HFFc6 (cell line): ENCODE results near the gene RANBP2. TPM values are rescaled to one million over a fixed set of nuclear protein-coding genes. Genes with fewer than 3 reads are reported as not detected.

Source experiments
- DNase-seq: peaks from one replicate; pipeline ENCODE4 v3.0.0-alpha.2; 2018
- H3K27ac Mint-ChIP-seq: 2 replicates; pipeline ENCODE4 v1.8.0; 2020; ENCODE audit warnings: mild to moderate bottlenecking, mixed read lengths
- H3K27me3 Mint-ChIP-seq: 2 replicates; pipeline ENCODE4 v1.8.0; 2021; ENCODE audit warnings: mild to moderate bottlenecking, moderate library complexity, mixed read lengths; ENCODE audit not compliant: insufficient read depth
- H3K36me3 Mint-ChIP-seq: 2 replicates; pipeline ENCODE4 v1.8.0; 2021; ENCODE audit warnings: low read depth, mixed read lengths
- H3K4me1 Mint-ChIP-seq: 2 replicates; pipeline ENCODE4 v1.8.0; 2020; ENCODE audit warnings: low read depth, mixed read lengths
- H3K4me3 Mint-ChIP-seq: 2 replicates; pipeline ENCODE4 v1.8.0; 2020; ENCODE audit warnings: mild to moderate bottlenecking, moderate library complexity, mixed read lengths
- H3K9me3 Mint-ChIP-seq: 2 replicates; pipeline ENCODE4 v1.8.0; 2020; ENCODE audit warnings: mild to moderate bottlenecking, mixed read lengths
- total RNA-seq, 6 experiments: library from RNA; stranded (reverse); fragmentation: NEBNext Ultra II Directional; extraction: Animal tissue kit (Norgen Biotek cat#: 25700); gene quantifications; 2 replicates in 1 of 6; 3 replicates in 5 of 6; pipeline ENCODE4 v1.2.3, GENCODE V29; 2021
- TF ChIP-seq, protein P1 (sequence below): fragments of 200-600 bp; sonication (generic); IDR thresholded peaks from 2 replicates; pipeline ENCODE4 v1.5.0; 2021; ENCODE audit warnings: antibody characterized with exemption, mild to moderate bottlenecking

RANBP2 gene
- total RNA-seq, 6 experiments from 2014 or later = 48.3 to 69.4 (median 59.8) TPM

DNA sequence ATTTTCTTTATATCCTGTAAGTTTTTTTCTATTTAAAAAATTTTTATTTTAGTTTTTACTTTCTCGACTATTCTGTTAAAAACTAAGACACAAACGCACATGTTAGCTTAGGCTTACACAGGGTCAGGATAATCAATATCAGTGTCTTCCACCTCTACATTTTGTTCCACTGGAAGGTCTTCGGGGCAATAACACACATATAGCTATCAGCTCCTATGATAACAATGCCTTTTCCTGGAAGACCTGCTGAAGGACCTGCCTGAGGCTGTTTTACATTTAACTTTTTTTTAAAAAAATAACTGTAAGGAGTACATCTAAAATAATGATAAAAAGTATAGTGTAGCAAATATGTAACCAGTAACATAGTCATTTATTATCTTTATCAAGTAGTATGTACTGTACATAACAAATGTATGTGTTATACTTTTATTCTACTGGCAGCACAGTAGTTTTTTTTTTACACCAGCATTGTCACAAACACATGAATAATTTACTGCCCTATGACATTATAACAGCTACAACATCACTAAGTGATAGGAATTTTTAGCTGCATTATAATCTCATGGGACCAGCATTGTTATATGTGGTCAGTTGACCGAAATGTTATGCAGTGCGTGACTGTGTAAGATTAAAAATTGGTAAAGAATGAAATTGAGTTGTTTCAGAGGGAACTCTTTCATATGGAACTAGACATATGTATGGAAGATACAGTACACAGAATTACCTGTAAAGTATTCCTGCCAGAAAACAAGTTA lies 105.2 kb downstream of the RANBP2 start:
- Mint-ChIP-seq H3K4me3 (no peak overlapping the region), H3K27ac (no peak overlapping the region), H3K4me1 (no peaks in the 10 kb centered on the region), H3K27me3 (no peaks in the 10 kb centered on the region), H3K9me3 (peaks cover 9% of the 10 kb centered on the region), H3K36me3 (peaks cover 20% of the 10 kb centered on the region)
- no peak for DNase-seq
- TF ChIP-seq, protein P1, sequence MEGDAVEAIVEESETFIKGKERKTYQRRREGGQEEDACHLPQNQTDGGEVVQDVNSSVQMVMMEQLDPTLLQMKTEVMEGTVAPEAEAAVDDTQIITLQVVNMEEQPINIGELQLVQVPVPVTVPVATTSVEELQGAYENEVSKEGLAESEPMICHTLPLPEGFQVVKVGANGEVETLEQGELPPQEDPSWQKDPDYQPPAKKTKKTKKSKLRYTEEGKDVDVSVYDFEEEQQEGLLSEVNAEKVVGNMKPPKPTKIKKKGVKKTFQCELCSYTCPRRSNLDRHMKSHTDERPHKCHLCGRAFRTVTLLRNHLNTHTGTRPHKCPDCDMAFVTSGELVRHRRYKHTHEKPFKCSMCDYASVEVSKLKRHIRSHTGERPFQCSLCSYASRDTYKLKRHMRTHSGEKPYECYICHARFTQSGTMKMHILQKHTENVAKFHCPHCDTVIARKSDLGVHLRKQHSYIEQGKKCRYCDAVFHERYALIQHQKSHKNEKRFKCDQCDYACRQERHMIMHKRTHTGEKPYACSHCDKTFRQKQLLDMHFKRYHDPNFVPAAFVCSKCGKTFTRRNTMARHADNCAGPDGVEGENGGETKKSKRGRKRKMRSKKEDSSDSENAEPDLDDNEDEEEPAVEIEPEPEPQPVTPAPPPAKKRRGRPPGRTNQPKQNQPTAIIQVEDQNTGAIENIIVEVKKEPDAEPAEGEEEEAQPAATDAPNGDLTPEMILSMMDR = no peak

DNA sequence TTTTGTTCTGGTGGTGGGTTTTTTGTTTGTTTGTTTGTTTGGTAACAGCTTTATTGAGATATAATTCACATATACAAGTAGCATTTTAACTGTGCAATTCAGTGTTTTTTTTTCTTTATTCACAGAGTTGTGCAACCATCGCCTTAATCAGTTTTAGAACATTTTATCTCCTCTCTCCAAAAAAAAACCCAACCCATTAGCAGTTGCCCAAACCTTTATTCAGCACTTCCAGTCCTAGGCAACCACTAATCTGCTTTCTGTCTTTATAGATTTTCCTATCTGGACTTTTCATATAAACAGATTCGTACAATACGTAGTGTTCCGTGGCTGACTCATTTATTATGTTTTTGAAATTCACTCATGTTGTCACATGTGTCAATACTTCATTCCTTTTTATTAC lies 106.0 kb downstream of the RANBP2 start:
- H3K36me3 Mint-ChIP-seq = peaks cover 13% of the 10 kb centered on the region
- TF ChIP-seq, protein P1 = no peak
- H3K27me3 Mint-ChIP-seq = no peaks in the 10 kb centered on the region
- DNase-seq = no peak
- H3K27ac Mint-ChIP-seq = no peak overlapping the region
- no peaks in the 10 kb centered on the region for H3K4me1 Mint-ChIP-seq
- H3K9me3 Mint-ChIP-seq = peaks cover under 1% of the 10 kb centered on the region; the same call in 1 of the 2 replicates
- H3K4me3 Mint-ChIP-seq = no peak overlapping the region

DNA sequence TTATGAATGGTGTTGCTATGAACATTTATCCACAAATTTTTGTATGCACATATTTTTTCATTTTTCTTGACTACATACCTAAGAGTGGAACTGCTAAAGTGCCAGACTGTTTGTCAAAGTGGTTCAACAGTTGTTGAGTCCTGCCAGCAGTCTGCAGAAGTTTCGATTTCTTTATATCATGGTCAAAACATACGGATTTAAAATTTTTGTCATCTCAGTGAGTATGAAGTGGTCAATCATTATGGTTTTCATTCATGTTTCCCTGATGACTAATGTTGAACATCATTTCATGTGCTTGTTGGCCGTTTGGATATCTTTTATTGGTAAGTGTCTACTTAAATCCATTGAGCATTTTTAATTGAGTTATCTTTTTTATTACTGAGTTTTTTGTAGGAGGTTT lies 106.5 kb downstream of the RANBP2 start:
- DNase-seq = no peak
- no peak overlapping the region for H3K4me3 Mint-ChIP-seq
- H3K9me3 Mint-ChIP-seq = no peaks in the 10 kb centered on the region
- 0 out of 2 replicates have a peak, but pooled peaks cover 10% of the 10 kb centered on the region for H3K36me3 Mint-ChIP-seq
- H3K4me1 Mint-ChIP-seq = no peaks in the 10 kb centered on the region
- H3K27me3 Mint-ChIP-seq = no peaks in the 10 kb centered on the region
- TF ChIP-seq, protein P1 = no peak
- H3K27ac Mint-ChIP-seq = no peak overlapping the region

DNA sequence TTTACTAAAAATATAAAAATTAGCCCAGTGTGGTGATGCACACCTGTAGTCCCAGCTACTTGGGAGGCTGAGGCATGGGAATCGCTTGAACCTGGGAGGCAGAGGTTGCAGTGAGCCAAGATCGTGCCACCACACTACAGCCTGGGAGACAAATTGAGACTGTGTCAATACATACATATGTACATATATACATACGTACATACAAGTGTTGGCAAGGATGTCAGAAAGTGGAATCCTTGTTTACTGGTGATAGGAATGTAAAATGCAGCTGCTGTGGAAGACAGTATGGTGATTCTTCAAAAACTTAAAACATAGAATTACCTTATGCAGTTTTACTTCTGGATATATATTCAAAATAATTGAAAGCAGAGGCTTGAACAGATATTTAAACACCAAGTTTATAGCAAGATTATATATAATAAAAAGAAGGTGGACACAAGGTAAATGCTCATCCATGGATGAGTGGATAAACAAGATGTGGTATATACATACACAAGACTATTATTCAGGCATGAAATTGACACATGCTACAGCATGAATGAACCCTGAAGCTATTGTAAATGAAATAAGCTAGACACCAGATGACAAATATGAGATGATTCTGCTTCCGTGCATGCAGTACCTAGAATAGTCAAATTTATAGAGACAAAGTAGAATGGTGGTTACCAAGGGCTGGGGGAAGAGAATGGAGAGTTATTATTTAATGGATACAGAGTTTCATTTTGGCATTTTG lies 110.5 kb downstream of the RANBP2 start:
- DNase-seq = no peak
- H3K36me3 Mint-ChIP-seq = peaks cover 10% of the 10 kb centered on the region; the same call in 1 of the 2 replicates
- H3K27ac Mint-ChIP-seq = no peak overlapping the region
- no peak overlapping the region for H3K4me3 Mint-ChIP-seq
- TF ChIP-seq, protein P1 = no peak
- no peaks in the 10 kb centered on the region for H3K27me3 Mint-ChIP-seq
- peaks cover 6% of the 10 kb centered on the region; the same call in 1 of the 2 replicates for H3K4me1 Mint-ChIP-seq
- no peaks in the 10 kb centered on the region for H3K9me3 Mint-ChIP-seq

DNA sequence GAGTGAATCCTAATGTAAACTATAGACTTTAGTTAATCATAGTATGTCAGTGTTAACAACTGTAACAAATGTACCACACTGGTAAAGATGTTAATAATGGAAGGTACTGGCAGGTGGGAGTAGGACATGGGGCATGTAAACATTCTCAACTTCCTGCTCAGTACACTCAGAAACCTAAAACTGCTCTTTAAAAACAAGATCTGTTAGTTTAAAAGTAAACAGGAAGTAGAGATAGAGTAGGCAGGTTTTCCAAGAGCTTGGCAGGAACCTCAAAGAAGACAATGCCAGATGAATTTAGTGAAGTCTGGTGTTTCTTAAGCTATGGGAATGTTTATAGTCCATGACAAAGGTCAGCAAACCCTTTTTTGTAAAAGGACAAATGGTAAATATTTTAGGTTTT lies 113.9 kb downstream of the RANBP2 start:
- H3K4me3 Mint-ChIP-seq = no peak overlapping the region
- H3K27me3 Mint-ChIP-seq = no peaks in the 10 kb centered on the region
- peaks cover 6% of the 10 kb centered on the region; the same call in 1 of the 2 replicates for H3K4me1 Mint-ChIP-seq
- no peak overlapping the region for H3K27ac Mint-ChIP-seq
- DNase-seq = no peak
- H3K9me3 Mint-ChIP-seq = peaks cover 11% of the 10 kb centered on the region
- TF ChIP-seq, protein P1 = no peak
- peaks cover 24% of the 10 kb centered on the region for H3K36me3 Mint-ChIP-seq
